Suprapubic skin (tissue), 4 donors: ENCODE data around the gene HAPLN3. TPM values are rescaled to one million over a fixed set of nuclear protein-coding genes. Genes with fewer than 3 reads are reported as not detected.
A peak's percentile ranks its signal among the peaks of the same experiment; 100 is the strongest.

Experiments used
- DNase-seq, 2 donors: peaks; one replicate each; pipeline ENCODE4 v3.0.0-alpha.2; 2019; ENCODE audit warnings: low spot score in 2 of 2
- H3K27ac ChIP-seq: fragments of 200-600 bp; sonication (generic); one replicate; pipeline ENCODE4 v1.5.1; 2019
- H3K27me3 ChIP-seq: fragments of 200-600 bp; sonication (generic); one replicate; pipeline ENCODE4 v1.5.1; 2019
- H3K36me3 ChIP-seq: fragments of 200-600 bp; sonication (generic); one replicate; pipeline ENCODE4 v1.5.1; 2019
- H3K4me1 ChIP-seq: fragments of 200-600 bp; sonication (generic); one replicate; pipeline ENCODE4 v1.5.1; 2019
- H3K4me3 ChIP-seq: fragments of 200-600 bp; sonication (generic); one replicate; pipeline ENCODE4 v1.5.1; 2019; ENCODE audit warnings: mild to moderate bottlenecking
- H3K9me3 ChIP-seq: fragments of 200-600 bp; sonication (generic); one replicate; pipeline ENCODE4 v1.5.1; 2019
- EP300 ChIP-seq: sonication (generic); formaldehyde crosslinking; IDR thresholded peaks from one replicate; pipeline ENCODE4 v1.6.1; 2017; ENCODE audit warnings: antibody characterized with exemption
- POLR2A ChIP-seq, 2 donors: fragments of 450-650 bp; IDR thresholded peaks; one replicate each; pipeline ENCODE4 v1.6.1; 2017; ENCODE audit warnings: antibody characterized with exemption in 2 of 2, mild to moderate bottlenecking in 2 of 2, moderate library complexity in 2 of 2
- POLR2AphosphoS5 ChIP-seq, 3 donors: sonication (generic); formaldehyde crosslinking; IDR thresholded peaks; one replicate each; pipeline ENCODE4 v1.6.1; 2017; ENCODE audit warnings: antibody characterized with exemption in 3 of 3
- WGBS: methylation state at CpG from one replicate; pipeline ENCODE4 v1.1.5; 2018; 5-methylcytosine and 5-hydroxymethylcytosine counted together
- total RNA-seq, 4 donors: library from RNA; depleted of rRNA; stranded (reverse); fragments of >200 nt; gene quantifications; one replicate each; pipeline ENCODE4 v1.1.0, GENCODE V29; 2016
- TF ChIP-seq, protein P1 (sequence below), 2 donors: fragments of 200-600 bp in 1 of 2; fragments of 450-650 bp in 1 of 2; sonication (generic) in 1 of 2; IDR thresholded peaks; one replicate each; pipeline ENCODE4 v1.5.1; 2016 to 2019; ENCODE audit warnings: antibody characterized with exemption in 2 of 2, mild to moderate bottlenecking in 1 of 2, moderate library complexity in 1 of 2

The HAPLN3 gene
- total RNA-seq, 4 donors from 2014 or later = 4.8 to 14.6 (median 8.9) TPM

DNA sequence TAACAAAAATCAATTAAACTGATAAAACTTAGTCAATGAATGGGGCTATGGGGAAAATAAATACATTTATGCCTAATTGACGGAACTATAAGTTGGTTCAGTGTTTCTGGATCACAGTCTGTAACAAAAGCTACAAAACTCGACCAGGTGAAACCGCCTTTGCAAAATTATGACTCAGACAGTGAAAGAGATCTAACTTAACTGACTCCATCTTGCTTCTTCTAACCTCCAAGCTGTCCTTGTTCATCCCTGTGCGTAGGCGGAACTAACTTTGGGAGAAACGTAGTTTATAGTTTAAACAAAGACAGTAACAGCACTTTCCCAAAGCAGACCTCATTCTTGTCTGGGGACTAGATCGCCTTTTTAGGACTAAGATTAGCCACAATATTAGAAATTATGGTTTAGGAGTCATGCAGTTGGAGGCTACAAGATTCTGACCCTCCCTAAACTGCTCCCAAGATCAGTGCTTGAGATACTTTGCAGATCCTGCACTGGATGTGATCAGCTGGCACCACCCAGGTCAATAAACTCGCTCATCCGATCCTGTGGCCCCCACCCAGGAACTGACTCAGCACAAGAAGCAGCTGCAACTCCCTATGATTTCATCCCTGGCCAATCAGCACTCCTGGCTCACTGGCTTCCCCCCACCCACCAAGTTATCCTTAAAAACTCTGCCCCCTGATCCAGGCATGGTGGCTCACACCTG, 25.0 kb upstream of the HAPLN3 start:
- TF ChIP-seq POLR2A (IDR thresholded peaks at IDR 0.05) = no peak
- TF ChIP-seq, protein P1, sequence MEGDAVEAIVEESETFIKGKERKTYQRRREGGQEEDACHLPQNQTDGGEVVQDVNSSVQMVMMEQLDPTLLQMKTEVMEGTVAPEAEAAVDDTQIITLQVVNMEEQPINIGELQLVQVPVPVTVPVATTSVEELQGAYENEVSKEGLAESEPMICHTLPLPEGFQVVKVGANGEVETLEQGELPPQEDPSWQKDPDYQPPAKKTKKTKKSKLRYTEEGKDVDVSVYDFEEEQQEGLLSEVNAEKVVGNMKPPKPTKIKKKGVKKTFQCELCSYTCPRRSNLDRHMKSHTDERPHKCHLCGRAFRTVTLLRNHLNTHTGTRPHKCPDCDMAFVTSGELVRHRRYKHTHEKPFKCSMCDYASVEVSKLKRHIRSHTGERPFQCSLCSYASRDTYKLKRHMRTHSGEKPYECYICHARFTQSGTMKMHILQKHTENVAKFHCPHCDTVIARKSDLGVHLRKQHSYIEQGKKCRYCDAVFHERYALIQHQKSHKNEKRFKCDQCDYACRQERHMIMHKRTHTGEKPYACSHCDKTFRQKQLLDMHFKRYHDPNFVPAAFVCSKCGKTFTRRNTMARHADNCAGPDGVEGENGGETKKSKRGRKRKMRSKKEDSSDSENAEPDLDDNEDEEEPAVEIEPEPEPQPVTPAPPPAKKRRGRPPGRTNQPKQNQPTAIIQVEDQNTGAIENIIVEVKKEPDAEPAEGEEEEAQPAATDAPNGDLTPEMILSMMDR (IDR thresholded peaks at IDR 0.05) = no peak
- no peak for TF ChIP-seq EP300
- no peak for TF ChIP-seq POLR2AphosphoS5 (IDR thresholded peaks at IDR 0.05)
- Histone ChIP-seq H3K27me3 (no peaks in the 10 kb centered on the region), H3K4me3 (no peak overlapping the region), H3K9me3 (no peaks in the 10 kb centered on the region), H3K27ac (no peak overlapping the region), H3K4me1 (peaks cover 10% of the 10 kb centered on the region), H3K36me3 (no peaks in the 10 kb centered on the region)
- 70% methylated on average over 9 of the region's 9 CpGs for WGBS
- no peak for DNase-seq

DNA sequence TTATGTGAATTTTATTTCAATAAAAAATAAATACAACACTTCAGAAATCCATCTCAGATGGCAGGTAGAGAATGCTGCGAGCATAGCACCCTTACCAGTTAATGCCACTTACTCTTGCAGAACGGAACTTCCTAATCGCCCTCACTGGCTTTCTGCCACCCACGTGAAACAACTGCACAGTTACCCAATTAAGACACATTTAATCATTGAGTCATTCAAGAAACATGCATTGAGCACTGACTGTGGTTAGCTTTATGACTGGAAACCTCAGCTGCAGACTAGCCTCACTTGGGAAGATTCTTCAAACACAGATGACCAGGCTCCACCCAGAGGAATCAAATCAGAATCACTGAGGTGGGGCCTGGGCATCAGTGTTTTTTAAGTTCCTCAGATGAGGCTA, 23.4 kb upstream of the HAPLN3 start:
- TF ChIP-seq POLR2AphosphoS5 (IDR thresholded peaks at IDR 0.05) (peak in 1 of 3 donors; percentile 28), EP300 (no peak)
- DNase-seq = peak in 1 of 2 donors; percentile 91
- WGBS = 9% methylated on average over 4 of the region's 4 CpGs
- Histone ChIP-seq H3K27me3 (no peaks in the 10 kb centered on the region), H3K4me3 (no peak overlapping the region), H3K9me3 (no peaks in the 10 kb centered on the region), H3K27ac (no peak overlapping the region), H3K36me3 (no peaks in the 10 kb centered on the region), H3K4me1 (peaks cover 19% of the 10 kb centered on the region)

DNA sequence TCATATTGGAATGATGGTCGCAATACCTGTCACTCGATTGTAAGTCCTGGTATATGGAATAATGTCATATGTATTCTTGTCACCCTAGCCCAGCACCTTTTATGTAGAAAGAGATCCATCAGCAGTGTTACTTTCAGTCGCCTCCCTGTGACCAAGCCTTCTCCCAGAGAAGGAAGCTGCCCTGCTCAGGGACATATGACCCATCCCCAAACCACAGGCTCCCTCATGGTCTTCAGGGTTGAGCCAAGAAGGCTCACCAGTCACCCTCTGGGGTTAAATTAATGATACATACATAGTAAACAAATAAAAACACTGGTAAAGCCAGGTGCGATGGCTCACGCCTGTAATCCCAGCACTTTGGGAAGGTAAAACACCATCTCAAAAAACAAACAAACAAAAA, 22.4 kb upstream of the HAPLN3 start:
- Histone ChIP-seq H3K4me3 (no peak overlapping the region), H3K27ac (no peak overlapping the region), H3K36me3 (no peaks in the 10 kb centered on the region), H3K4me1 (peaks cover 19% of the 10 kb centered on the region), H3K27me3 (no peaks in the 10 kb centered on the region), H3K9me3 (no peaks in the 10 kb centered on the region)
- WGBS = 90% methylated on average over 5 of the region's 5 CpGs
- DNase-seq = no peak
- no peak for TF ChIP-seq POLR2A (IDR thresholded peaks at IDR 0.05)
- TF ChIP-seq, protein P1 (IDR thresholded peaks at IDR 0.05) = no peak
- TF ChIP-seq POLR2AphosphoS5 (IDR thresholded peaks at IDR 0.05) = no peak
- no peak for TF ChIP-seq EP300

DNA sequence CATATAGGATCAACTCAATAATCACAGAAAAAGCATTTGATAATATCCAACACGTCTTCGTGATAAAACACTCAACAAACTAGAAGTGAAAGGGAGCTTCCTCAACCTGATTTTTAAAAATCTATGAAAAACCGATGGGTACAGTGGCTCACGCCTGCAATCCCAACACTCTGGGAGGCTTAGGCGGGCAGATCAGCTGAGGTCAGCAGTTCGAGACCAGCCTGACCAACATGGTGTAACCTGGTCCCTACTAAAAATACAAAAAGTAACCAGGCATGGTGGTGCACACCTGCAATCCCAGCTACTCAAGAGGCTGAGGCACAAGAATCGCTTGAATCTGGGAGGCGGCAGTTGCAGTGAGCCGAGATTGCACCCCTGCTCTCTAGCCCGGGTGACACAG, 20.0 kb upstream of the HAPLN3 start:
- no peak for TF ChIP-seq POLR2AphosphoS5 (IDR thresholded peaks at IDR 0.05)
- H3K9me3 ChIP-seq = no peaks in the 10 kb centered on the region
- no peaks in the 10 kb centered on the region for H3K36me3 ChIP-seq
- peaks cover 43% of the 10 kb centered on the region for H3K4me1 ChIP-seq
- no peak for DNase-seq
- no peaks in the 10 kb centered on the region for H3K27me3 ChIP-seq
- no peak overlapping the region for H3K4me3 ChIP-seq
- H3K27ac ChIP-seq = no peak overlapping the region
- 97% methylated on average over 10 of the region's 10 CpGs for WGBS

DNA sequence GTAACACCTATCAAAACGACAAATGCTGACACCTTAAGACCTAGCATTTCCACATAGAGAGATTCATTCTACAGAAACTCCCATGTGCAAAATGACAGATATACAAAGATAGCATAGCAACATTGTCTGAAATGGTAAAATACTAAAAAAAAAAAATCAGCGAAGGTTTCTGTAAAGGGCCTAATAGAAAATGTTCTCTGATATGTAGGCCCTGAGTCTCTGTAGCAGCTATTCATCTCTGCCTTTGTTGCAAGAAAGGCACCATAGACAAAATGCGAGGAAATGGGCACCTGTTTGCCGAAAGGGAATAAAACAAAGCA, 18.5 kb upstream of the HAPLN3 start:
- Histone ChIP-seq H3K36me3 (peaks cover 11% of the 10 kb centered on the region), H3K4me1 (peaks cover 45% of the 10 kb centered on the region), H3K27ac (peak overlapping the region; percentile 91), H3K9me3 (no peaks in the 10 kb centered on the region), H3K4me3 (peak overlapping the region; percentile 88), H3K27me3 (no peaks in the 10 kb centered on the region)
- no peak for DNase-seq
- no peak for TF ChIP-seq POLR2A (IDR thresholded peaks at IDR 0.05)
- no peak for TF ChIP-seq POLR2AphosphoS5 (IDR thresholded peaks at IDR 0.05)
- TF ChIP-seq, protein P1 (IDR thresholded peaks at IDR 0.05) = no peak
- no peak for TF ChIP-seq EP300
- 52% methylated on average over 4 of the region's 4 CpGs for WGBS

DNA sequence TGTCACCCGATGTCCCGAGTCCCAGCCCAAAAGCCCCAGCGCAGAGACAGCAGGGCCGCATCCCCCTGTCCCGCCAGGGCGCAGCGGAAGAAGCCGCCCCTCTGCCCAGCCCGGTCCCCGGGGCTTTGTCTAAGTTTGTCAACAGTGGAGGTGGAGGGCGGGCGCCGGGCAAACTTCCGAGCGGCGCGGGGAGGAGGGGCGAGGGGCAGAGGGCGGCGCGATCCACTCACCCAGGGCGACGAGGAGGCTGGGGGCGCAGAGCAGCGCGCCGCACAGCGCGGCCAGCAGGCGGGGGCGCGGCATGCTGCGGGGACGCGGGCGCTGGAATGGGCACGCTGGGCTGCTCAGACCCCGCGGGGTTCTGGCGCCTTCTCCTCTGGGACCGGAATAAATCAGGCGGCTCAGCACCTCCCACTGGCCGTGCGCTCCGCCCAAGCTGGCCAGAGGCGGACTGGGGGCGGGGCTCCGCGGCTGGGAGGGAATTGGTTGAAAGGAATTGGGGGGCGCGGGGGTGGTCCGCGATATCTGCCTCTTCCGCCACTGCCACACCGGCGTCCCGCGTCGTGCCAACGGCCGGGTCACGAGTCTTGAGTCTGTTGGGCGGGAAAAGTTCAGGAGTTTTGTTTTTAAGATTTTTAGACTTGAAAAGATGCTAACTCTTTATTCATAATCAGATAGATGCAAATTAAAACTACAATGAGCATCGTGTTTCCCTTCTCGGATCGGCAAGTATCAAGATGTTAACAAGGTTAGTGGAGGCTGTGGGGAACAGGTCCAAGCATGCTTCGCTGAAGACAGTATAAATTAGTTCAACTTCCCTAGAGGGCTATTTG, 17.9 kb upstream of the HAPLN3 start, which contains the start of gene MFGE8:
MFGE8 (minus strand) TSS at position 363 of the 833 bp plus-strand sequence; CDS start at position 303, 60 bp downstream.
- Histone ChIP-seq H3K9me3 (no peaks in the 10 kb centered on the region), H3K36me3 (peaks cover 16% of the 10 kb centered on the region), H3K27me3 (no peaks in the 10 kb centered on the region), H3K4me3 (peak within 1 kb of the TSS; percentile 88), H3K4me1 (peaks cover 48% of the 10 kb centered on the region), H3K27ac (peak within 1 kb of the TSS; percentile 91)
- under 1% methylated on average over 31 of the region's 67 CpGs for WGBS
- peak in 1 of 2 donors; percentile 87 for DNase-seq
- TF ChIP-seq EP300 (no peak), POLR2A (IDR thresholded peaks at IDR 0.05) (peak in 1 of 2 donors; percentile 68)
